GM12875 (cell line): ENCODE results near the gene MYH15.

Experiments used
- H3K4me3 ChIP-seq: one replicate; pipeline ENCODE4 v1.5.1; 2011; ENCODE audit warnings: low read depth, low read length, control low read depth
- CTCF ChIP-seq: IDR thresholded peaks from 2 replicates; pipeline ENCODE4 v1.5.1; 2011; ENCODE audit warnings: low read depth, mild to moderate bottlenecking, control low read depth, inconsistent platforms, low read length, moderate library complexity, borderline replicate concordance; ENCODE audit not compliant: insufficient read depth

Gene MYH15

GRCh38 chr3:108396336-108396735 lies 114.1 kb downstream of the MYH15 start:
- no peak overlapping the region for H3K4me3 ChIP-seq
- no peak for TF ChIP-seq CTCF

GRCh38 chr3:108394563-108394962 lies 115.8 kb downstream of the MYH15 start:
- TF ChIP-seq CTCF = no peak
- H3K4me3 ChIP-seq = no peak overlapping the region

GRCh38 chr3:108394016-108394415 lies 116.4 kb downstream of the MYH15 start:
- no peak overlapping the region for H3K4me3 ChIP-seq
- no peak for TF ChIP-seq CTCF

- no peak for TF ChIP-seq CTCF
- H3K4me3 ChIP-seq = no peak overlapping the region
Measured at GRCh38 chr3:108393128-108393900, 117.1 kb downstream of the MYH15 start.

- no peak for TF ChIP-seq CTCF
Measured at GRCh38 chr3:108391917-108392593, 118.3 kb downstream of the MYH15 start.

GRCh38 chr3:108389372-108389771 lies 121.0 kb downstream of the MYH15 start:
- H3K4me3 ChIP-seq = no peak overlapping the region
- no peak for TF ChIP-seq CTCF

More at GRCh38 chr3:108391917-108392593, 118.3 kb downstream of the MYH15 start:
- H3K4me3 ChIP-seq = no peak overlapping the region
